NT2/D1 (cell line): ENCODE data around the gene IL6ST.

Source experiments
- YY1 ChIP-seq: IDR thresholded peaks from 2 replicates; pipeline ENCODE4 v1.6.1; 2011; ENCODE audit not compliant: insufficient read length, insufficient read depth
- ZNF274 ChIP-seq: IDR thresholded peaks from 2 replicates; pipeline ENCODE4 v1.6.1; 2011; ENCODE audit warnings: mild to moderate bottlenecking, low read depth, low read length

GRCh38 chr5:56002303-56002702 lies 7.5 kb upstream of the IL6ST start:
- TF ChIP-seq ZNF274 = no peak
- no peak for TF ChIP-seq YY1
